HG03025 (cell line): ENCODE measurements around the gene ADCY5.

Source experiments
- ATAC-seq: cut with Tn5 transposase; IDR thresholded peaks from one replicate; pipeline ENCODE4 v1.9.1; 2021; ENCODE audit warnings: mild to moderate bottlenecking, moderate library complexity; ENCODE audit not compliant: unreplicated experiment, low FRiP score

ADCY5 gene

DNA sequence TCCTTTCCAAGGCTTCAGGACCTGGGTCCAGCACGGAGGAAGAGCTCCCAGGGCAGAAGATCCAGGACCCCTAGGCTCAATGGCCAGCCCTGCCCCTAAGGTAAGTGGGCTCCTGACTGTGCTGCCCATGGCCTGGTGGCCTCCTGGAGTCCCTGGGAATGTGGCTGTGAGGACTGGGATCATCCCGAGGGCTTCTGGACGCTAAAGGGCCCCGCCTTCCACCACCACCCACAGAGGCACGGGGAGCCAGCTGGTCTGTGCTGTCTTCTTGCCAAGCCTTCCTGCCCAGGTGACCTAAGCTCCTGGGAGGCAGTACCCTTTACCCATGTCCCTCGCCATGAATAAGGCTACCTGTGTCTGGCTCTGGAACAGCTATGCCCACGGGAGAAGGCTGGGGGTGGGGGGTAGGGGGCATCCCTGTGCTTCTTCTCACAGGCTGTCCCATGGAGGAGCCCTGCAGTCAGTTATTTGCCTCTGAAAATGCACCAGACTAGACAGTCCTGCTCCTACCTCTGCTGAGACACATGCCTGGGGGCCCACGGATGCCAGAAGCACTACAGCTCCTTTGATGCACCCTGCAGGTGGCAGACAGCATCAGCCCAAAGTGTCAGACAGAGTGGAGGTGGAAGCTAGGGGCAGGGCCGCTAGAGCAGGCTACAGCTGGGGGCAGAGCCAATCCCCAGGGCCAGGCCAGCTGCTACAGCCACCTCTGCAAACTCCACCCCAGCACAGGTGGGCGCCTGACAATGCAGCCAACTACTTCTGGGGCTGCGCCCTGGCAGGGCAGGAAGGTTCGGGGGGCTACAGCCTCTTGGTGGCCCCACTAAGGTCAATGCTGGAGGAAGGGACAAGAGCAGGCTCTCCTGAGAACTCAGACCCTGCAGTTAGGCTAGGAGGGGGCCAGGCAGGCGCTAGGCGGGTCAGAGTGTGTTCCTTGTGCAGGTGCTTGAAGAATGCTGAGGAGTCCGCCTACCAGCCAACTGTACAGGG, 156.3 kb downstream of the ADCY5 start:
- ATAC-seq, result no peak

DNA sequence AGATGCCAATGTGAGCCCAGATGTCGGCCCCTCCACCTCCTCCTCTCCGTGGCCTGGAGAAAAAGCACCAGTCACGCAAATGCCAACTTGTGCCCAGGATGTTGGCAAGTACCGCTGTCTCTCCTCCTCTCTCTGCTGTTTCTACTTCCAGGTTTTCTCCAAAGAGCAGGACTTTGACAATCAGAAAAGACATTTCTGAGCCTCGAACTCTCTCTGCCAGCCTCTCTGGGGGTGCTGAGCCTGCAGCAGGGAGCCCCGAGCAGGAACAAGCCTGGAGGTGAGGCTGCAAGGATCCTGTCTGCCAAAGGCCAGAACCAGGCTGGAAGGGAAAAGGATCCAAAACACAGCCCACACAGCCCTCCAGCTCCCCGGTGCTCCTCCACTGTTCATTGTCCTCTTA, 157.5 kb downstream of the ADCY5 start:
- no peak for ATAC-seq

DNA sequence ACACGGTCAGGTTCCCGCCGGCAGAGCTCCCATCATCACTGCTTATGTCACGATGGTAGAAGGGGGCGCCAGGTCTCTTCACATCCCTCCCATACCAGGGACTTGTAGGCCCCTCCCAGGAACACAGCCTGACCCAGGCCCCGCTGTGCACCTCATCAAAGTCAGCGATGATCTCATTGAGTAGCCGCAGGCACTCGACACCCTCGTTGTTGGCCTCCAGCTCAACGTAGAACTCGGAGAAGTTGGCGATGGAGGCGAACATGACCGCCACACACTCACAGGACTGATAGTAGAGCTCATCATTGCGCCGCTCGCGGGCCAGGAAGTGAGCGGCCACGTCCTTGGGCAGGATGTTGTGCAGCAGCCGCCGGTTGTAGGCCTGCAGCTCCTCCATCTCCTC, 157.9 kb downstream of the ADCY5 start:
- ATAC-seq, result no peak

DNA sequence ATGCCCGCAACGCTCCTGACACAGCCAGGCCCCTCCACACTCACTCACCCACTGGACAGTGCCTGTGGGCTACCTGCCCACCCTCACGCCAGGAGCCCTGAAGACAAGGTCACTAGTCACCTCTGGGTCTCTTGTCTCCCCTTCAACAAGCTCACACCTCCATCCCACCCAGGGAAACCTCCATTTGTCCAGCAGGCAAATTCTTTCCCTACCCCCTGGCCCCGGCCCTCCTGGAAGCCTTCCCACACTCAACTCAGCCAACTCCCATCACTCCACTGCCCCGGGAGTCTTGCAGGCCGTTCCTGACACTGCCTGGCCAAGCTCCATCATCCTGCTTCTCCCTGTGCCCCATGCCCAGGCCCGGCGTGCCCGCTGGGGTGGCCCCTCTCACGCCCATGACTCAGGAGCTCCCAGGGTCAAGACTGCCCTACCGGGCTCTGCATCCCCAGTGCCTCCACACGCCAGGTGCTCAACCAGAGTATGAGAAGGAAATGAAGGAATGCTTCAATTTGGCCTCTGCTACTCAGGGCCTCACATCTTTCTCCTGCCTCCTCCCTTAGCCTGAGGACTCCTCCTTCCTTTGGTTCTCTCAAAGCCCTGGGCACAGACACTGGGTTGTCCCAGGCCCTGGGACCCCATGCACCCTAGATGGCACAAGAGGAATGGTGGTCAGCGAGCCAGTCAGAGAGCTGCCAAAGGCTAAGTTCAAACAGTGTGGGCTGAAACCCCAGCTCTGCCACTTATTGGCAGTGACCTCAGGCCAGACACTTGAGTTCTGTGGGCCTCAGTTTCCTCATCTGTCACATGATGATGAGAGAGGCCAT, 158.6 kb downstream of the ADCY5 start:
- ATAC-seq, result no peak

DNA sequence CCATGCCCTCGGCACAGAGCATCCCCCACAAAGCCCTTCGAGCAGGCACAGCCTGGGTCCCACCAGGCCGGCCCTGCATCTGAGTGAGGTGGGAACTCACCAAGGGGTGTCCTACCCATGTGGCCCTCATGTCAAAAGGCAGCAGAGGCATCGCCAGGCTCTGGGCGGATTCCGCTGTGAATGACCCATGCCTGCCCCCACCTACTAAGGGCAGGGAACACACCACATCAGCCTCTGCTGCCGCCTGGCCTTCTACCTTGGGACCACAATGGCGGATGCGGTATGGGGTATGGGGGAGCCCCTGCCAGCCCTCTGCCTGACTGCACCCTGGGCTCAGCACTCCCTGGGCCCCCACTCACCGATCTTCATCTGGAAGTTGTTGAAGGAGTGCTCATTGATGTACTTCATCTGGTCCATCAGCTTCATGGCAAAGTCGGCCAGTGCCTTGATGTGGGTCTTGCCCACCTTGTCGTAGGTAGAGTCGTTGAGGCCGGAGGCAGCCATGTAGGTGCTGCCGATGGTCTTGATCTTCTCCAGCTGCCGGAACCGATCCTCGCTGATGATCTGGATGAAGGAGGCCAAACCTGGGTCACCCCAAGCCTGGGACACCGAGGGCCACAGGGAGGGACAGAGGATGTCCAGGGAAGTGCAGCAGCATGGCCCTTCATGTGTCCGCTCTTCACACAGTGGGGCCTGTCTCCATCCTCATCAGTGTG, 159.3 kb downstream of the ADCY5 start:
- ATAC-seq, result no peak

DNA sequence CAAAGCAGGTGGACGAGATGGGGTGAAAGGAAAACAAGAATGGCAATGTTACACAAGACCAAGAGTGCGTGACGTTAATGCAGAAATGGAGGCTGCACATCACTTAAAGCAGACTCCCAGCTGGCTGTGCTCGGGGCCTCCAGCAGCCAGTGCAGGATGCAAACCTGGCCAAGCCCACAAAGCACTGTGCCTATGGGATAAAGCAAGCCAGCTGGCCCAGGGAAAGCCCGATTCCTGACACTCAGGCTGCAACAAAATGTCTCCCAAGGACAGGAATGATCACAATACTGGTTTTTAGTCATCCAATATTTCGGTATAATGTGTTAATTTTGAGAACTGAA, 161.0 kb downstream of the ADCY5 start:
- no peak for ATAC-seq

DNA sequence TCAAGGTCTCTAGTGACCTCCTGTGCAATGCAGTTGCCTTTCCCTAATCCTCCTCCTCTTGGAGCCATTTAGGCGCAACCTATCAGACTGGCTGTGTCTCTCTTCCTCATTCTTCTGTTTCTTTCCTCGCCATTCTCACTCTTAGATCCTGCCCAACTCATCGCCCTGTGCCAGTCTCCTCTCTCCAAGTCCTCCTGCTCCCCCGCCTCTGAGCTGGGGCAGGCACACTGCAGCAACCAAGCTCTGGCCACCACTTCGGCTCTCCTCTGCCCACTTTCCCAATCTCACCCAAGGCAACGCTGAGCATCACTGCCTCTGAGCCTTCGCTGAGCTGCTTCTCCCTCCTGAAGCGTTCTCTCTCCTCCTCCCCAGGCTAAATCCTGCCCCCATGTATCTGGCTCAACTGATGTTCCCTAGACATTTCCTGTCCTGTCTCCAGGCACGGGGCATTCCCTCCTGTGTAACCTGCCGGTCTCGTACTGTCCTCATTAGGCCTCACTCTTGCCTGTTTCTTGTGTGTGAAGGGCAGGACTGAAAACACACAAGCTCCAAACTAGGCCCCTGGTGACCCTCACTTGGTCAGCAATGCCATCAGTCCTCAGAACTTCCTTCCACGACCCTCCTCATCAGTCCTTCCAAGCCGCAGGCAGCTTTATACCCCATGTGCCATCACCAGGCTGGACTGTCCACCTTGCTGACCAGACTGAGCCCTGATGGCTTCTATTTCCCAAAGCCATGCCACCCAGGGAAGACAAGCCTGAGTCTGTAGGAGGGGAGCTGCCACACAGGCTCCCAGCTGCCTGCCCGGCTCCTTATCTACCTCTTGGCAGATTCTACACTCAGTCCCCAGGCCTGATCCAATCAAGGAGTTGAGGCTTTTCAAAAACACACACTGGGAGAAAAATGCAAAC, 161.6 kb downstream of the ADCY5 start:
- no peak for ATAC-seq

DNA sequence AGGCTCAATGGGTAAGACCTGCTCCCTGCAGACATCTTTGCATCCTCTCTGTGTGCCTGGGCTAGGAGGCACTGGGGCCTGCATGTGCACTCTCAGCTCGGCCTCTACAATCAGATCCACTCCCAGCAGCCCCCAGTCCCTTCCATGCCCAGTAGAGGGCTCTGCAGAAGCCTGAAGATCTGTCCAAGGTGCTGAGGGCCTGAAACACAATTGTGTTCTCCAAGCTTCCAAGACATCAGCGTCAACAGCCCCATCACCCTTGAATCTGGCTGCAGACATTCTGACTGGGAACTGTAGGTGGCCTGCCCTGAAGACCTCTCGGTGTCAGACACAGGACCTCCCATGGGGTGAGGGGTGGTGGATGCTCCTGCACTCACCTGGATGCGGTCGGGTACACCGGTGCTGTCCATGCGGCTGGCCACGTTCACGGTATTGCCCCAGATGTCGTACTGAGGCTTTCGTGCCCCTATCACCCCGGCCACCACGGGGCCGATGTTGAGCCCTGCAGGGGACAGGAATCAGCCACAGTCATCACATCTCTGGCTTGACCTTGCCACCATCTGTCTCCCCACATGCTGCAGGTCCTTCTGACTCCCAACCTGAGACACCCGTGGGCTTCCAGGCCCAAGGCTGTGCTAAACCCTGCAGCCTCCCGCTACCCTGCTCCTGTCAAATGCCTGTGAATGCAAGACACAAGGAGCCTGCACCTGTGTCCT, 162.4 kb downstream of the ADCY5 start:
- ATAC-seq, result no peak

DNA sequence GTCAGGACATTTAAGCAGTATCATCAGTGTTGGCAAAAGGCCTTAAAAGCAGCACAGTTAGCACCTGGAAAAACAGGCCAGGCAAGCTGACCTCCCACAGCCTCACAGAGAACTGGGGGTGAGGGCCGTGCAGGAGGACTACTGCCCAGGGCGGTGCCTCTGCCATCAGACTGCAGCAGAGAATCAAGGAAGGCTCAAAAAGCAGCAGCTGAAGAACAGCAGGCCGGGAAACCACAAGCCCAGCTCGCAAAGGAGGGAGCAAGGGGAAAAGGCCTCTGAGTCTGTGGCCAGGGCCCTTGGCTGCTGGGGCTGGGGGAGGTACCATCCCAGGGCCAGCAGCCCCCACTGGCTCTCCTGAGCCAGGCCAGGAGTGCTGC, 163.0 kb downstream of the ADCY5 start:
- ATAC-seq, result no peak

DNA sequence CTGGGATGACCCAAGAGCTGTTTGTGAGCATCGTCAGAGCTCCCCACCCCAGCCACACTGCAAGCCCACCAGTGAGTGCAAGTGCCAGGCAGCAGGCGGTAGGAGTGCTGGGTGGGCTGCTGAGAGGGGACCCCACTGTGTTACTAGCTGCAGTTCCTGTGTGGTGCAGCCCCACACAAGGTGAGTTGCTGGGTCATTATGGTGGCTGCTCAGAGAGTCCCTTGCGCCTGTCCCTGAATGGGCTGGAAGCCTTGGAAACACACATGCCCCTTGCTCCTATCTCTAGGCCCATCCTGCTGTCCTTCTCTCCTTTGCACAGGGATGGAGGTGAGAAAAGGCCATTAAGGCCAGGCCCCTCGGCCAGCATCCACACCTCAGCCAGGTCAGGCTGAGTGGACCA, 163.4 kb downstream of the ADCY5 start:
- ATAC-seq, result no peak

DNA sequence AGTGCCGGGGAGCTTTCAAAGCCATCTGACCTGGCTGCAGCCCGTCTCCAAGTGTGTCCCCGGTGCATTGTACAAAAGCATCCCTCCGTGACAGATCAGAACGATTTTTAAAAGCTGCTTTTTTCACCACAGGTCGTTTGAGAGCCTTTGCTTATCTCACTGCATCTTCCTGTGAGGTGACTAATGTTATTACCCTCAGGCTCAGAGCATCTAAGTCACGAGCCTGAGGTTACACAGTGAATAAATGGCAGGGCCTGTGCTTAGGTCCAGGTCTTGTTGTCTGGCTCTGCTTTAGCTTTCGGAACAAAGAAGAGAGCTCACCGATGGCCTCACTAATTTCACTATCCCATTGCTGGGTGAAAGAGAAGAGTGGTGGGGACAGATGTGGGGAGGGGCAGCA, 163.8 kb downstream of the ADCY5 start:
- ATAC-seq, result no peak

DNA sequence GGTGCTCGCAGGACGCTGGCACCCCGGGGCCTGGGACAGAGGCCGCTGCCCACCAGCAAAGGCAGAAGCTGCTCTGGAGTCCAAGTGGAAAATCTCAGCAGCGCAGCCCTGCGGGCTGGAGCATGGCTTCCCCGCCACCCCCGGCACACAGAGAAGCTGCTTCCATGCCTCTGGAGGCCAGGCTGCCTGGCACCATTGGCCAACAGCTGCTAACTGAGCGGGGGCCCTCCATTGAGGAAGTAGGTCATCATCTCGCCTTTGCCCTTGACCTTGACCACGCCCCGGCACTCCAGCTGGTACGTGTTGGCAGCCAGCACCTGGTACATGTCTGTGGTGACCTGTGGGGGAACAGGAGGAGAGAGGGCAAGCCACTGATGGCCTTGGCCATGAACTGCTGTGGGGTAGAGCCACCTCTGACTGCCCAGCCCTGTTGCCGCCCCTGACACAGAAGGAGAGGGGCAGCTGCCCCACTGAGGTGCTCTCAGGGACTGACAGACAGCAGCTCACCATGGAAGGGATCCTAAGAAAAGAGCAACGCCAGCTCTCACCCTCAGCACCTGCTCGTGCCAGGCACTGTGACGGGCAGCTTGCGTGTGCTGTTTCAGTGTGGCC, 164.4 kb downstream of the ADCY5 start:
- no peak for ATAC-seq

DNA sequence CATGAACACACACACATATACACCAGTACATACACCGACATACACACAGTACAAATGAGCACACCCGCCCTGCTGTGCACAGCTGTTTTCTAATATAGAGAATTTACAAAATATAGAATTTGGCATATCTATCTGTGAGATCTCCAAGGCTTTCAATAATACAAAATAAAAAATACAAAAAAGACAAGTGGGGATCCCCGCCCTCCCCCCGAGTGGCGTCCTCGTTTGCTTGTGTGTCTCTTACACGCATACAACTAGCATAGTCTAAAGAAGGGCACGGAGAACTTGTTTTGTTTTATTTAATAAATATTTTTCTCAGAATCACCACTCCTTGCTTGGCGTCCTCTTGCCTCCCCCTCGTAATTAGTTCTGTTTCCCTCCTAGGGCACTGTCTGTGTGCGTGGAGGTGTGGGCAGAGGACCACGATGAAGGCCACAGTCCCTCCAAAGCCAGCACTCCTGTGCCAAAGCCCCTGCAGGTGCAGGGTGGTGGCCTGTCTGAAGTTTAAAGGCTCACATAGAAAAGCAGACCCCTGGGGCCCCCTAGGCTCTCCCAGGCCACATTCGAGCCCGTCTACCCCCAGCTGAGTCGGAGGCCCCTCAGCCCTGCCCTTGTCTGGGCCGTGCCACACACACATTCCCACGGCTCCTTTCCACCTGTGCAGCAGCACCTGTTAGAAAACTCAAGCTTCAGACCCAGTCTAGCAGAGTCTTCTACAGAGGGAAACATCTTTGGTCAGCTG, 165.1 kb downstream of the ADCY5 start:
- ATAC-seq, result no peak

DNA sequence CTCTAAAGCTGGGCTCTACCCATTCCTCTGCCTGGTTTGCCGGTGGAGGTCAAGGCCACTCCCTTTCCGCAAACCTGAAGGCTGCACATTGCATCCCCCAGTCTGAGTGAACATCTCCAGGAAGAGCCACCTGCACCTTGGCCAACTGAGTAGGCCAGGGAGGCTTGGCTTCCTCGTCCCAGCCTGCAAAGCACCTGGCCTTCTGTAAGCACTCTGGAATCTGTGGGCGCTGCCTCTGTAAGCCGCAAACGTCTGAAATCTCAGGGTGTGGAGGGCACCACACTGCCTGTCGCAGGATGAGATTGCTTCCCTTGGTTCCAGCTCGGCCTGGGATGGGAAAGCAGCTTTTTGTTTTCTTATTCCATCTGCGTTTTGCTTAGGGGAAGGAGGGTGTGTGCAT, 165.8 kb downstream of the ADCY5 start:
- no peak for ATAC-seq

DNA sequence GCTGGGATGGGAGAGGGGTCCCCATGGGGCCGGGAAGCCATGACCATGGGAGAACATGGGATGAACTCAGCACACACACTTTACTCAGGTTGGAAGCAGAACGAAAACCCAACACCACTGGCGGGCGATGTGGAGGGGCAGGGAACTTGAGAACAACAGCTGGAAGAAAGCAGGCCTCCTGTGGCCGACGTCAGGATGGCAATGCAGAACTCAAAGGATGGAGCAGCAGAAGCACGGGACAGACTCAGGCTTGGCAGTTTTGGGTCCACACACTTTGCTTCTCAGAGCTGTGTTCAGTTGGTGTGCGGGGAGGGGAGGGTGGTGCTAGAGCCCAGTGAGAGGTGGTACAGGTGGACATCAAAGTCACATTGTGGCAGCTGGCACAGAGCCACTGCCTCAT, 166.4 kb downstream of the ADCY5 start:
- ATAC-seq, result no peak

DNA sequence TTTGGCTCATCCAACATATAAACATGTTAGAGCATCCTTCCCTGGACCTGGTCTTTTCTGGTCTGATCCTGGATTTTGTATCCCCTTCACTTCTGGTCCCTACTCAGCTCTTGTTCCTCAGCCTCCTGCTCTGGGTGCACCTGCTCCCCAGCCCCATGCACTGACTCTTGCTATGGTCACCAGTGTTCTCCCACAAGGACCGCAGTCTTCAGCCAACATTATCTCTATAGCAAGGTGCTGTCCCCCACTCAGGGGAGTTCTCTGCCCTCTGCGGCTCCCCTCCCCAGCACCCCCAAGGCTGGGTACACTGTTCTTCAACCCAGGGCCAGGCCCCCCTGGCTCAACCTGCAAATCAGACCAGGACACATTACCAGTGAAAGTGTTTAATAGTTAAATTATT, 167.0 kb downstream of the ADCY5 start:
- ATAC-seq, result no peak

DNA sequence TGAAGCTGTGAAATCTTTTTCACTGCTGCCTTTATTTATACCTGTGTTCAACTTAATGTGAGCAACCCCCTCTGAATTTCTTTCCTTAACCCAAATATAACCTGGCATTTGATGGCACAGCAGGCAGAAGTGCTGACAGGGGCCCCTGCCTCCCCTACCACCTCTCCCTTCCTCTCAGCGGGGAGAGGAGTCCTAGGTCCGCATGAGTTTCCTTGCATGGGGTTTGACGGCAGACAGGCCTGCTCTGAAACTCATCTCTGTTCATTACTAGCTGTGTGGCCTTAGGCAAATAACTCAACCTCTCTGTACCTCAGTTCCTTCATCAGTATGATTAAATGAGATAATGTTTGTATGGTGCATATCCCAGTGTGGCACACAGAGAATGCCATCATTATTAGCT, 167.5 kb downstream of the ADCY5 start:
- no peak for ATAC-seq

DNA sequence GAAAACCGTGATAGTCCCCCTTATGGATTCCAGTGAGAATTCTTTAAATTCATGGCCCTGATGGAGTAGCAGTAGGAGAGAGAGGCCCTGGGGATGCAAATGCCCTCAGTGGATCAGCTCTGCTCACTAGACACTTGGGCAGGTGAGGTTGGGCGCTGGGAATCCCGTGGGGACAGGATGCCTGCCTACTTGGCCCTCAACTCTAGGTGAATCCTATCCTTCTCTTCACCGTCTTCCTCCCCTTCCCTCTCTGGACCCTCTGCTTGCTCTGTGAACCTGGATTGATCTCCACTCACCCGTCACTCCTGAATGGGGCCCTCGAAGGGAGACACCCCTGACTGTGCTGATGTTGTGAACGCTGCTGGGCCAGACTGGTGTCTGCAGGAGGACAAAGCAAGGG, 169.8 kb downstream of the ADCY5 start:
- ATAC-seq, result no peak
